ENCODE data around the gene TARBP1. TPM values are rescaled to one million over a fixed set of nuclear protein-coding genes. Genes with fewer than 3 reads are reported as not detected.

Gene TARBP1
- total and polyA plus RNA-seq, 2 of the 8 experiments (the other 6 are each of a cell fraction or from before 2014, with no cell fraction given), result 21.9 to 32.3 TPM

DNA sequence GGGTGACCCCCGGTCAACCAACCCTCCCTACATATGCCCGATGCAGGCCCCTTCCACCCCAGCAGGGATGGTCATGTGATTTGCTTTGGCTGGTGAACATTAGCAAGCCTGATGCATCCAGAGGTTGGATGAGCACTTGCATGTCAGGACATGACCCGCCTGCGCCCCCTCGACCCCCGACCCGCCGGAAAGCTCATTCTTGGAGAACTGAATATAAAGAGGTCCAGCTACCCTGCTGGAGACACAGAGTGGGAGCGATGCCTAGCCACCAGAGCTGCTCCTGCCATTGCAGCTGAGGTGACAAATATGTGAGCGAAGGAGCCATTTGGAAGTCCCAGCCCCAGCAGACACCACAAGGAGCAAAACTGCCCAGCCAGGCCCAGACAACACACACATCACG, 66.1 kb downstream of the TARBP1 start (continued):
- TF ChIP-seq, protein P1, sequence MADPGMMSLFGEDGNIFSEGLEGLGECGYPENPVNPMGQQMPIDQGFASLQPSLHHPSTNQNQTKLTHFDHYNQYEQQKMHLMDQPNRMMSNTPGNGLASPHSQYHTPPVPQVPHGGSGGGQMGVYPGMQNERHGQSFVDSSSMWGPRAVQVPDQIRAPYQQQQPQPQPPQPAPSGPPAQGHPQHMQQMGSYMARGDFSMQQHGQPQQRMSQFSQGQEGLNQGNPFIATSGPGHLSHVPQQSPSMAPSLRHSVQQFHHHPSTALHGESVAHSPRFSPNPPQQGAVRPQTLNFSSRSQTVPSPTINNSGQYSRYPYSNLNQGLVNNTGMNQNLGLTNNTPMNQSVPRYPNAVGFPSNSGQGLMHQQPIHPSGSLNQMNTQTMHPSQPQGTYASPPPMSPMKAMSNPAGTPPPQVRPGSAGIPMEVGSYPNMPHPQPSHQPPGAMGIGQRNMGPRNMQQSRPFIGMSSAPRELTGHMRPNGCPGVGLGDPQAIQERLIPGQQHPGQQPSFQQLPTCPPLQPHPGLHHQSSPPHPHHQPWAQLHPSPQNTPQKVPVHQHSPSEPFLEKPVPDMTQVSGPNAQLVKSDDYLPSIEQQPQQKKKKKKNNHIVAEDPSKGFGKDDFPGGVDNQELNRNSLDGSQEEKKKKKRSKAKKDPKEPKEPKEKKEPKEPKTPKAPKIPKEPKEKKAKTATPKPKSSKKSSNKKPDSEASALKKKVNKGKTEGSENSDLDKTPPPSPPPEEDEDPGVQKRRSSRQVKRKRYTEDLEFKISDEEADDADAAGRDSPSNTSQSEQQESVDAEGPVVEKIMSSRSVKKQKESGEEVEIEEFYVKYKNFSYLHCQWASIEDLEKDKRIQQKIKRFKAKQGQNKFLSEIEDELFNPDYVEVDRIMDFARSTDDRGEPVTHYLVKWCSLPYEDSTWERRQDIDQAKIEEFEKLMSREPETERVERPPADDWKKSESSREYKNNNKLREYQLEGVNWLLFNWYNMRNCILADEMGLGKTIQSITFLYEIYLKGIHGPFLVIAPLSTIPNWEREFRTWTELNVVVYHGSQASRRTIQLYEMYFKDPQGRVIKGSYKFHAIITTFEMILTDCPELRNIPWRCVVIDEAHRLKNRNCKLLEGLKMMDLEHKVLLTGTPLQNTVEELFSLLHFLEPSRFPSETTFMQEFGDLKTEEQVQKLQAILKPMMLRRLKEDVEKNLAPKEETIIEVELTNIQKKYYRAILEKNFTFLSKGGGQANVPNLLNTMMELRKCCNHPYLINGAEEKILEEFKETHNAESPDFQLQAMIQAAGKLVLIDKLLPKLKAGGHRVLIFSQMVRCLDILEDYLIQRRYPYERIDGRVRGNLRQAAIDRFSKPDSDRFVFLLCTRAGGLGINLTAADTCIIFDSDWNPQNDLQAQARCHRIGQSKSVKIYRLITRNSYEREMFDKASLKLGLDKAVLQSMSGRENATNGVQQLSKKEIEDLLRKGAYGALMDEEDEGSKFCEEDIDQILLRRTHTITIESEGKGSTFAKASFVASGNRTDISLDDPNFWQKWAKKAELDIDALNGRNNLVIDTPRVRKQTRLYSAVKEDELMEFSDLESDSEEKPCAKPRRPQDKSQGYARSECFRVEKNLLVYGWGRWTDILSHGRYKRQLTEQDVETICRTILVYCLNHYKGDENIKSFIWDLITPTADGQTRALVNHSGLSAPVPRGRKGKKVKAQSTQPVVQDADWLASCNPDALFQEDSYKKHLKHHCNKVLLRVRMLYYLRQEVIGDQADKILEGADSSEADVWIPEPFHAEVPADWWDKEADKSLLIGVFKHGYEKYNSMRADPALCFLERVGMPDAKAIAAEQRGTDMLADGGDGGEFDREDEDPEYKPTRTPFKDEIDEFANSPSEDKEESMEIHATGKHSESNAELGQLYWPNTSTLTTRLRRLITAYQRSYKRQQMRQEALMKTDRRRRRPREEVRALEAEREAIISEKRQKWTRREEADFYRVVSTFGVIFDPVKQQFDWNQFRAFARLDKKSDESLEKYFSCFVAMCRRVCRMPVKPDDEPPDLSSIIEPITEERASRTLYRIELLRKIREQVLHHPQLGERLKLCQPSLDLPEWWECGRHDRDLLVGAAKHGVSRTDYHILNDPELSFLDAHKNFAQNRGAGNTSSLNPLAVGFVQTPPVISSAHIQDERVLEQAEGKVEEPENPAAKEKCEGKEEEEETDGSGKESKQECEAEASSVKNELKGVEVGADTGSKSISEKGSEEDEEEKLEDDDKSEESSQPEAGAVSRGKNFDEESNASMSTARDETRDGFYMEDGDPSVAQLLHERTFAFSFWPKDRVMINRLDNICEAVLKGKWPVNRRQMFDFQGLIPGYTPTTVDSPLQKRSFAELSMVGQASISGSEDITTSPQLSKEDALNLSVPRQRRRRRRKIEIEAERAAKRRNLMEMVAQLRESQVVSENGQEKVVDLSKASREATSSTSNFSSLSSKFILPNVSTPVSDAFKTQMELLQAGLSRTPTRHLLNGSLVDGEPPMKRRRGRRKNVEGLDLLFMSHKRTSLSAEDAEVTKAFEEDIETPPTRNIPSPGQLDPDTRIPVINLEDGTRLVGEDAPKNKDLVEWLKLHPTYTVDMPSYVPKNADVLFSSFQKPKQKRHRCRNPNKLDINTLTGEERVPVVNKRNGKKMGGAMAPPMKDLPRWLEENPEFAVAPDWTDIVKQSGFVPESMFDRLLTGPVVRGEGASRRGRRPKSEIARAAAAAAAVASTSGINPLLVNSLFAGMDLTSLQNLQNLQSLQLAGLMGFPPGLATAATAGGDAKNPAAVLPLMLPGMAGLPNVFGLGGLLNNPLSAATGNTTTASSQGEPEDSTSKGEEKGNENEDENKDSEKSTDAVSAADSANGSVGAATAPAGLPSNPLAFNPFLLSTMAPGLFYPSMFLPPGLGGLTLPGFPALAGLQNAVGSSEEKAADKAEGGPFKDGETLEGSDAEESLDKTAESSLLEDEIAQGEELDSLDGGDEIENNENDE (IDR thresholded peaks at IDR 0.05; ENCODE audit: insufficient replicate concordance, low read length), result no peak
- no peak for TF ChIP-seq TBP (IDR thresholded peaks at IDR 0.05; ENCODE audit: low read depth, low read length)
- TF ChIP-seq FOSL1 (IDR thresholded peaks at IDR 0.05; ENCODE audit: insufficient read depth, low read depth, low read length), result no peak
- no peak for TF ChIP-seq POLR2A (IDR thresholded peaks at IDR 0.05; ENCODE audit: control extremely low read depth in 1 of 2, low read depth in 2 of 2, low read length in 2 of 2)
